AG08396 (cell line): ENCODE results near the gene ZNF616.
"Not testable (repeated sequence)": the region's sequence is repeated elsewhere in the genome, so short reads cannot be mapped to it uniquely, and the experiment has no call there.

Experiments
- DNase-seq: peaks from one replicate; pipeline ENCODE4 v3.0.0; 2012; ENCODE audit warnings: low spot score, mixed read lengths

Gene ZNF616

DNA sequence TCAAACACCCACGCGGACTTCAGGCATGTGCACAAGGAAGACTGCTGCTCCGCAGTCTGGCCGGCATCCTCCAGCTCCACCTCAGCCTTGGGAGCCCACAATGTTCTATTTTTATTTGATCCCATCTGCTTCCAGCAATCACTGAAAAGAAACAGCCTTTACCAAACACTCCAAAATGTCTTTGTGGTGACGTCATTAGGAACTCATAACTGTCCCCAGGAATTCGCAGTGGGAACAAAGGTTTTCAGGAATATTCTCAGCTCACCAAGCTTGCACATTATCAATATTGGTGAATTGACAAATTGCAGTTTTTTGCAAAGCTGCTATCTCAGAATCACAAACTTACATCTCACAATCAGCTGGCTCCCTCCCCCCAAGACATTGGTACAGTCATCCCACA is 29.0 kb downstream of the ZNF616 start:
- DNase-seq: no peak

DNA sequence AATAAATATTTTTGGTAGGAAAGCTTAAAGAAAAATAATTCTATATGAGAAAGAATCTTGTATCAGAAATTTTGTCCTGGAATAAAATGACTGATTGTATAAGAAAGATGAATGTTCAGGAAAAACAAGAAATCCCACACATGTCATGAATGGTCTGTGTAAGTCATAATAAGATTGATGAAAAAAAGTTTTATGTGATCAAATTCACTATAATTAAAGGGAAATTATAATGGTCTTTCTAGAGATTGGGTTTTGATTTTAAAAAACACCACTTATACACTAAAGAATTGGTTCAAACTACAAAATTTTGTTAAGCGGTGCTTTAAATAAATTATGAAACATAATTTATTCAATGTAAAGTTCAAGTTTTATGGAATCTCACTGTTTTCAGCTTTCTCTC is 37.0 kb downstream of the ZNF616 start:
- DNase-seq: no peak

DNA sequence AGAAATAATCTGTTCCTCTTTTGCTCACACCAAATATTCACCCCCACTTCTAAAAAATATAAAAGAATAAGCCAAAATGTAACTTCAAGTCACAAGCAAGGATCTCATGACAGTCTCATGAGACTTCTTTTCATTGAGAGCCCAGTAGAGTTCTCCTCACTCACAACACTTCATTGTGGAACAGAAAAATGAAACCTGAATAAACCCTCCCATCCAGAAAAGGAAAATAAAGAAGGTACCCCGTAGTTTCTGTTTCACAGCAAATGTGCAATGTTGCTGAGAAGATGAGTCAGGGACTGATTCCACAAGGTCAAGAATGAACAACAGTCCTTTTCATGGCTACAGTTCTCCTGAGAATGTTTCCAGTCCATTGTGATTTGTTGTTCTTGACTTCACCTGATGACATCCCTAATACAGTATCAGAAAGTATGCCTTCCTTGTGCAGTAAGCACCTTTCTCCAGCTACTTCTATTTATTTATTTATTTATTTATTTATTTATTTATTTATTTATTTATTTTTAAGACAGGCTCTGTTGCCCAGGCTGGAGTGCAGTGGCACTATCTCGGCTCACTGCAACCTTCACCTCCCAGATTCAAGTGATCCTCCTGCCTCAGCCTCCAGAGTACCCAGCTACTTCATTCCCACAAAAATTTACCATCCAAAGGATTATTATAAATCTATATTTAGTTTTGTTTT is 37.7 kb downstream of the ZNF616 start:
- DNase-seq: no peak

DNA sequence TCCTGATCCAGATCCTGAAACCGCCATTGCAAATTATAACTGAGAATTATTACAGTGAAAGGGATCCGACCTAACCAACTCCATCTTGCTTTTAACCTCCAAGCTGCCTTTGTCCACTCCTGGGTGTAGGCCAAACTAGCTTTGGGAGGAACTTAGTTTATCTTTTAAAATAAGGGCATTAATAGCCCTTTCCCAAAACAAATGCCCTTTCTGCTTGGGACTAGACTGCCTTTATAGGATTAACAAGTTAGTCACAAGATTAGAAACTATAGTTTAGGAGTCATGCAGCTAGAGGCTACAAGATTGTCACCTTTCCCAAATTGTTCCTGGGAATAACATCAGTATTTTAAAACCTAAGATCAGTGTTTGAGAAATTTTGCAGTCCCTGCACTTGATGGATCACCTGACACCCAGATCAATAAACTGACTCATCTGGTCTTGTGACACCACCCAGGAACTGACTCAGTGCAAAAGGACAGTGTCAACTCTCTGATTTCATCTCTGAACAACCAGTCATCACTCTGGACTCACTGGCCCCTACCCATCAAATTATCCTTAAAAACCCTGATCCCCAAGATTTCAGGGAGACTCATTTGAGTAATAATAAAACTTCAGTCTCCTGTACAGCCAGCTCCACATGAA is 40.1 kb downstream of the ZNF616 start:
- DNase-seq: no peak

DNA sequence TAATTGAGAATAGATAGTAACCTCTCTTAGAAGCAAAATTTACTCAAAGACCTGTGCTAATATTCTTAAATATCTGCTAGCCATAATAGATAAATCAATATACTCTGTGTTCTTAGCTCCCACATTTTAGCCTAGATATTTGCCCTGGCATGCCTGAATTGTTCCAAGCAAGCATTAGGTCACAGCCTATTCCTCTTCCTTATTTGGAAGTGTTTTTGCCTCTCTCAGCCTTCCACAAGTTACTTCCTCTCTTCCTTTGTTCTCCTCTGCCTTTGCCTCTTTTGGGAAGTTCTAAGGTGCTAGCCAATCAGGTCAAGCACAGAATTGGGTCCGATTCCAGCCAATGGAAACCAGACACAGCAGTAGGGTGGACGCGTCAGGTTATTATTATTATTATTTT is 43.3 kb downstream of the ZNF616 start:
- not testable (repeated sequence) for DNase-seq

DNA sequence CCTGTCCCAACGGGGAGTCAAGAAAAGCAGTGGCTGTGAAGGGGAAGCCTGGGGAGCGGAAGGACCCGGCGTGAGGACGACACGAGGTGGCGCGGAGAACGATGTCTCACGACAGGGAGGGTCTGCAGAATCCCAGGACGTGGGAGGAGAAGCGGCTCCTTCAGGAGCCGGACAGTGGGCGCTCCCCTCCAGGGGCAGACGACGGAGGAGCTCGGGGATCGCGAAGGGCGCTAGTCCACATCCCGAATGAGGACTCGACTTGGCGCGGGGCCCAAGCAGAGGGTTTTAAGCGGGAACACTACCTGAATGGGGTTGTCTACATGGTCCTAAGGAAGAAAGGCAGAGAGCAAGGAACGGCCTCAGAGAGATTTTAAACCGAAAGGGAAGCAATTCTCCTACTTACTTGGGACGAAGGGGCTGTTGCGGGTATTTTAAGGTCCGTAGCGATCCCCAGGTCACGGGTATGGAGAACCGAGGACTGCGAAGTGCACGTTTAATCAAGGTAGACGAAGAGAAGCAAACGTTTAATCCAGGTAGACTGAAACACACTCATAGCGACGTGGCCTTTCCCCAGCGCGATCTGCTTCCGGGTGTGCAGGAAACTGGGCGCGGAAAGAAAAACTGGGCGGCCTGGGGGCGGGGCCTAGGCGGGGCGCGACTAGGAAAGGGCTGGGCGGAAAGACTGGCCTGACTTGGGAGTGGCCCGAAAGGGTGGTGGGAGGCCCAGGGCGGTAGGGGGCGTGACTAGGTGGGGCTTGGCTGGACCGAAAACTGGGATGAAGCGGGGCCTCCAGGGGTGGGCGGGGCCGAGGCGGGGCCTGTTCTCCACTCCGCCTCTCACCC is 44.3 kb downstream of the ZNF616 start, which contains the start of gene ZNF841:
Gene ZNF841, minus strand, starts transcription at position 594 of the 843 bp plus-strand sequence. CDS start 10,964 bp downstream, outside the sequence.
- peak; percentile 95 for DNase-seq

DNA sequence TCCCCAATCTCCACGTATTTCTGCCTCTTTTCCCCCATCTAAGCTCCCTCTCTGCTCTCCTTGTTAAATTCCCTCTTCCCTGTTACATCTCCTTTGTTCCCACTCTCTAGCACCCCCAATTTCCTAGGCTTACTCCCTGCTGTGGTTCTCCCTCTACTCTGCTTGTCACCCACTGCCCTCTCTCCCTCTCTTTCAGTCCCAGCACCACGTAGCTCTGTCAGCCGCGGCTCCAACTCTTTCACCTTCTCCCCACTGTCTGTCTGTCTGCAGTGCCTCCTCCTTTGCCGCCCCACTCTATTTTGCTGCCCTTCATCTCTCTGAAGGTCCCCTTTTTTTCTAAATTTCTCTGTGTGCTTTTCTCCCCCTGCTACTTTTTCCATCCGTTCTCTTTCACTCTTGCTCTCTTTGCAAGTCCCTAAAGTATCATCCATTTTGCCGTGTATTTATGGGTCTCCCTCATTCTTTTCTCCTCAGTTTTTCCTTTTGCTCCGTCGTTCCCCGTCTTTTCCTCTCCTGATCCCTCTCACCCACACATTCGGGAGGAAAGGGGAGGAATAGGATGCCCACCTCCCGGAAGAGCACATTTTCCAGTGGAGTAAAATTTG is 45.1 kb downstream of the ZNF616 start:
- no peak for DNase-seq

DNA sequence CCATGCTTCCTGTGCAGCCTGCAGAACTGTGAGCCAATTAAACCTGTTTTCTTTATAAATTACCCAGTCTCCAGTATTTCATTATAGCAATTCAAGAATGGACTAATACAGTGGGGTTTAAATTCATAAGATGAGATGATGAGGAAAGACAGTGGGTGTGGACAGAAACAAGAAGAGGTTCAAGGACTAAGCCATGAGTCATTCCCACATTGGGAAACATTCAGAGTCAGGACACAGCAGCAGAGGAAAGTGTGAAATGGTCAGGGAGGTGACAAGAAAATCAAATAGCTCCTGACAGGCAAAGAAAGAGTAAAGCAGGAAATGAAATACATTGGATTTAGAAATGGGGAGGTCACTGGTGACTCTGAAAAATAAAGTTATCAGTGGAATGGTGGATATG is 53.3 kb downstream of the ZNF616 start:
- DNase-seq: no peak

DNA sequence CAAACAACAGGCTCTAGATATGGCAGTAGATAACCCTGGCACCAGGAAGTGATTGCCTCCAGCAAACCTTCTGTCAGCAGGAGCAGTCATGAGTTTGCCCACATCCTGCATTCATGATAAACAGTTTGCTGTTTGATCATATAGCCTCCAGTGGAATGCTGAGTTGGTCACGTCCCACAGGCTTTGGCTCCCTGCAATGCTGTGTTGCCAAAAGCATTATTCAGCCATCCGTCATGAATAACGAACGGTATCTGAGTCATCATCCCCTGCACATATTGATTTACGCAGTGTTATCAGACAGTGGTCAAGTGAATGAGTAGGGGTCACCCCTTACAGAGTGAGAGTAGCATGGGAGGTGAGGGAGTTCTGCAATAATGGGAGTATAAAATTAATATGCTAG is 69.2 kb downstream of the ZNF616 start:
- no peak for DNase-seq

DNA sequence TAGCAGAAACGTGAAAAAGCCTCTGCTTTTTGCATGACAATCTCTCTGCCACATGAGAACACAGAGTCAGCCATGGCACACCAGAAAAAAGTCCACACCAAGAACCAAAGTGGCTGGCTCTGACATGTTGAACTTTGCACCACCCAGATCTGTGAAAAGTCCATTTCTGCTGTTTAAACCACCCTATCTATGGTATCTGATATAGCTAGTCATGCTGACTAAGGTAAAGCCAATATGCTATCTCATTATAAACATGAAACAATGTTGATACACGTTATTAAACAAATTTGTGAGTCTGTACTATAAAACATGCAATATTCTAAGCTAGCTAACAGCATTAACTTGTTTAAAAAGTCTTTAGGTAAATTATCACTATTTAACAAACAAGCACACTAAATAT is 70.1 kb downstream of the ZNF616 start:
- no peak for DNase-seq

DNA sequence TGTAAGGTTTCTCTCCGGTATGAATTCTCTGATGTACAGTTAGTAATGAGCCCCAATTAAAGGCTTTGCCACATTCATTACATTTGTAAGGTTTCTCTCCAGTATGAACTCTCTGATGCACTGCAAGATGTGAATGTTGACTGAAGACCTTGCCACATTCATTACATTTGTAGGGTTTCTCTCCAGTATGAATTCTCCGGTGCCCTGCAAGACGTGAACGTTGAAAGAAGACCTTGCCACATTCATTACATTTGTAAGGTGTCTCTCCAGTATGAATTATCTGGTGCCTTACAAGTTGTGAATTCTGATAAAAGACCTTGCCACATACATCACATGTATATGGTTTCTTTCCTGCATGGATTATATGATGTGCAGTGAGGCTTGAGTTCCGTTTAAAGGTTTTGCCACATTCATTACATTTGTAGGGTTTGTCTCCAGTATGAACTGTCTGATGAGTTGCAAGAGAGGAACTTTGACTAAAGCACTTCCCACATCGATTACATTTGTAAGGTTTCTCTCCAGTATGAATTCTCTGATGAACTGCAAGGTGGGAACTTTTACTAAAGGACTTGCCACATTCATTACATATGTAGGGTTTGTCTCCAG is 73.4 kb downstream of the ZNF616 start:
- no peak for DNase-seq

DNA sequence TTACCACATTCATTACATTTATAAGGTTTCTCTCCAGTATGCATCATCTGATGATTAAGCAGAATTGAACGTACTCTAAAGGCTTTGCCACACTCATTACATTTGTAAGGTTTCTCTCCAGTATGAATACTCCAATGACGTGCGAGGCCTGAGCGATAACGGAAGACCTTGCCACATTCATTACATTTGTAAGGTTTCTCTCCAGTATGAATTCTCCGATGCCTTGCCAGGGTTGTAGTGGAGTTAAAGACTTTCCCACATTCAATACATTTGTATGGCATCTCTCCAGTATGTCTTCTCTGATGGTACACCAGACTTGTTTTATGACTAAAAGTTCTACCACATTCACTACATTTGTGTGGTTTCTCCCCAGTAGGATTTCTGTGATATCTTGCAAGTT is 74.3 kb downstream of the ZNF616 start:
- no peak for DNase-seq
